Endothelial cell of umbilical vein (primary cell): ENCODE measurements around the gene JAZF1. TPM values are rescaled to one million over a fixed set of nuclear protein-coding genes. Genes with fewer than 3 reads are reported as not detected.

ENCODE experiments used
- BruUV-seq: library from RNA; stranded (reverse); fragments of 400-500 nt; replicated peaks from 2 replicates; lab custom pipeline; 2021; lab: Mats Ljungman, UMichigan
- CTCF ChIA-PET: fragments of 300-600, 350-600 bp; sonication (Branson Sonifier 250); formaldehyde crosslinking; loops from one replicate; lab custom pipeline; 2021; ENCODE audit warnings: antibody characterized with exemption, inconsistent platforms; lab: Charles Lee
- POLR2A ChIA-PET: fragments of 300-600, 350-600 bp; sonication (Branson Sonifier 250); formaldehyde crosslinking; loops from one replicate; lab custom pipeline; 2021; ENCODE audit warnings: antibody characterized with exemption, inconsistent platforms; lab: Charles Lee
- DNase-seq: peaks from one replicate; pipeline ENCODE4 v3.0.0-alpha.2; 2011; ENCODE audit warnings: low read depth, low spot score
- FAIRE-seq: peaks from 2 replicates; lab custom pipeline; 2011; peaks lifted over from hg19 to GRCh38; lab: Jason Lieb, UNC
- H2AFZ ChIP-seq: 2 replicates; pipeline ENCODE4 v1.6.0; 2012; ENCODE audit warnings: low read depth, low read length, control low read depth, inconsistent platforms
- H3K27ac ChIP-seq: 2 replicates; pipeline ENCODE4 v1.5.1; 2011; ENCODE audit warnings: low read depth, mild to moderate bottlenecking, control low read depth, low read length, moderate library complexity; ENCODE audit not compliant: insufficient read depth
- H3K27me3 ChIP-seq, 2 experiments: 2 replicates each; pipeline versions ENCODE4 v1.6.0 to v1.6.1; 2011; ENCODE audit warnings: low read length in 2 of 2, mixed read lengths in 1 of 2; ENCODE audit not compliant: control insufficient read depth in 2 of 2, insufficient read depth in 2 of 2
- H3K36me3 ChIP-seq, 2 experiments: 2 replicates in 1 of 2; 3 replicates in 1 of 2; pipeline ENCODE4 v1.5.1; 2011; ENCODE audit warnings: low read length in 2 of 2, mild to moderate bottlenecking in 1 of 2, moderate library complexity in 1 of 2; ENCODE audit not compliant: control insufficient read depth in 2 of 2, insufficient read depth in 2 of 2; ENCODE audit errors: extremely low read depth in 1 of 2
- H3K4me1 ChIP-seq: 3 replicates; pipeline ENCODE4 v1.5.1; 2011; ENCODE audit warnings: mild to moderate bottlenecking, low read length; ENCODE audit not compliant: control insufficient read depth, insufficient read depth; ENCODE audit errors: extremely low read depth
- H3K4me2 ChIP-seq: 2 replicates; pipeline ENCODE4 v1.6.1; 2011; ENCODE audit warnings: low read length, control low read depth, mixed read lengths; ENCODE audit not compliant: insufficient read depth
- H3K4me3 ChIP-seq, 3 experiments: fragments of 200-600 bp in 1 of 3; sonication (generic), shearing (Covaris generic) in 1 of 3; replicated peaks in 1 of 3; 2 replicates each; pipeline ENCODE4 v1.5.1; 2011 to 2016; ENCODE audit warnings: control low read depth in 3 of 3, low read length in 3 of 3, mild to moderate bottlenecking in 2 of 3, inconsistent platforms in 1 of 3, low read depth in 1 of 3, moderate library complexity in 1 of 3; ENCODE audit not compliant: insufficient read depth in 1 of 3
- H3K79me2 ChIP-seq: 2 replicates; pipeline ENCODE4 v1.6.0; 2012; ENCODE audit warnings: low read length, inconsistent platforms; ENCODE audit not compliant: control insufficient read depth, insufficient read depth
- H3K9ac ChIP-seq: replicated peaks from 2 replicates; pipeline ENCODE3; 2011; ENCODE audit warnings: low read length, control low read depth; ENCODE audit not compliant: insufficient read depth; ENCODE audit errors: extremely low read depth
- H3K9me1 ChIP-seq: replicated peaks from 3 replicates; pipeline ENCODE4 v1.6.0; 2011; ENCODE audit warnings: mild to moderate bottlenecking, low read length; ENCODE audit not compliant: control insufficient read depth, insufficient read depth; ENCODE audit errors: extremely low read depth
- H3K9me3 ChIP-seq: replicated peaks from 2 replicates; pipeline ENCODE4 v1.5.1; 2012; ENCODE audit warnings: low read length, inconsistent platforms; ENCODE audit not compliant: control insufficient read depth, insufficient read depth
- H4K20me1 ChIP-seq: replicated peaks from 2 replicates; pipeline ENCODE3; 2011; ENCODE audit warnings: mild to moderate bottlenecking, low read length; ENCODE audit not compliant: control insufficient read depth, insufficient read depth; ENCODE audit errors: extremely low read depth
- EZH2 ChIP-seq: IDR thresholded peaks from 2 replicates; pipeline ENCODE4 v1.6.1; 2012; ENCODE audit warnings: borderline replicate concordance, low read depth, mild to moderate bottlenecking, moderate library complexity, low read length, inconsistent platforms; ENCODE audit not compliant: severe bottlenecking
- FOS ChIP-seq: IDR thresholded peaks from 2 replicates; pipeline ENCODE4 v1.6.1; 2011; ENCODE audit warnings: mild to moderate bottlenecking, low read length, moderate library complexity, borderline replicate concordance; ENCODE audit not compliant: insufficient read depth
- GATA2 ChIP-seq: IDR thresholded peaks from 2 replicates; pipeline ENCODE4 v1.7.0; 2011; ENCODE audit warnings: low read depth, mild to moderate bottlenecking, moderate library complexity, mixed read lengths, low read length; ENCODE audit not compliant: insufficient read length, insufficient read depth
- JUN ChIP-seq: IDR thresholded peaks from 2 replicates; pipeline ENCODE4 v1.6.1; 2011; ENCODE audit warnings: borderline replicate concordance, low read depth; ENCODE audit not compliant: insufficient read length, insufficient read depth
- POLR2A ChIP-seq: IDR thresholded peaks from 2 replicates; pipeline ENCODE4 v1.6.1; 2012; ENCODE audit warnings: low read depth, mild to moderate bottlenecking, control low read depth, low read length
- POLR2AphosphoS5 ChIP-seq: IDR thresholded peaks from 2 replicates; pipeline ENCODE4 v1.6.1; 2012; ENCODE audit warnings: low read depth, mild to moderate bottlenecking, control low read depth, low read length, moderate library complexity; ENCODE audit not compliant: insufficient read depth
- dilution Hi-C: fragments of 300-500 bp; cut with MboI; formaldehyde crosslinking; loops from one replicate; pipeline ENCODE4 v1.15.0; 2019; ENCODE audit warnings: low sequenced_read_pairs; ENCODE audit not compliant: extremely low pct_ligation_motif_present
- intact Hi-C: fragments of 100-400 bp; cut with micrococcal nuclease; formaldehyde crosslinking; loops from one replicate; pipeline ENCODE4 v1.10.0; 2022
- polyA plus RNA-seq, 4 experiments: library from polyadenylated mRNA; depleted of rRNA in 3 of 4; stranded (reverse) in 3 of 4; unstranded in 1 of 4; fragments of >200 nt; gene quantifications; 2 replicates each; pipeline versions ENCODE4 v1.2.1 to v1.2.3, GENCODE V29; 2011 to 2012; ENCODE audit warnings: missing spikeins in 1 of 4
- total RNA-seq: library from RNA; stranded (reverse); gene quantifications from 2 replicates; pipeline ENCODE4 v1.2.3, GENCODE V29; 2021
- TF ChIP-seq, protein P1 (sequence below): IDR thresholded peaks from 2 replicates; pipeline ENCODE4 v1.6.1; 2011; ENCODE audit not compliant: insufficient read depth, insufficient read length
- TF ChIP-seq, protein P2 (sequence below), 2 donors: IDR thresholded peaks; 1 replicate in 1 of 2; 2 replicates in 1 of 2; pipeline ENCODE4 v1.5.1; 2011; ENCODE audit warnings: low read length in 2 of 2, mild to moderate bottlenecking in 2 of 2, moderate library complexity in 2 of 2, control low read depth in 1 of 2, inconsistent platforms in 1 of 2, low read depth in 1 of 2; ENCODE audit not compliant: insufficient read depth in 1 of 2; ENCODE audit errors: extremely low read depth in 1 of 2

Gene JAZF1
- total and polyA plus RNA-seq, 2 donors (not counting 3 experiments of a cell fraction or from before 2014, with no cell fraction given) = 2.5 to 16.9 TPM

DNA sequence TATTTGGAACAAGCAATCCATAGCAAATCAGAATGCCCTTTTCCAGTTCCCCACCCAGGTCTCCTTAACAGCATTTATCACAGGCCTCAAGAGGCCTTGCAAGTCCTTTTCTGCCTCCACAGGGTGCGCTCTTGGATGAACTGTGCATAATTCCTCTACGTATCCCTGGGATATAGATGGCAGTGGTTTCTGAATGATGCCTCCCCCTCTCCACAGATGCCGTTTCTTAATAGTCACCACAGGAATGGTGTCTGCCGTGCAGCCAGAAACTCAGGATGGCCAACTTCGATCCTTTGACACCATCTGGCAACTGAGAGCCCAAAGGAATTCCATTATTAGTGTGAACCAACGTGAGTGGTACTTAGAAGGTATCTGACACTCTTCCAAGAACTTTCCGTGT, 43.1 kb downstream of the JAZF1 start:
- Histone ChIP-seq H4K20me1 (peaks cover 2% of the 10 kb centered on the region), H3K27me3 (no peaks in the 10 kb centered on the region), H3K4me1 (no peaks in the 10 kb centered on the region), H3K79me2 (no peaks in the 10 kb centered on the region), H3K9me1 (no peaks in the 10 kb centered on the region), H3K27ac (no peak overlapping the region), H3K4me2 (no peak overlapping the region), H3K9me3 (no peaks in the 10 kb centered on the region), H3K9ac (no peak overlapping the region), H3K4me3 (no peak overlapping the region), H2AFZ (no peak overlapping the region), H3K36me3 (no peaks in the 10 kb centered on the region)
- CTCF ChIA-PET = no interaction called here
- BruUV-seq = no TSS peak
- FAIRE-seq (no peak), DNase-seq (no peak)
- POLR2A ChIA-PET = no interaction called here
- TF ChIP-seq FOS = no peak
- TF ChIP-seq POLR2A = no peak
- TF ChIP-seq, protein P1, sequence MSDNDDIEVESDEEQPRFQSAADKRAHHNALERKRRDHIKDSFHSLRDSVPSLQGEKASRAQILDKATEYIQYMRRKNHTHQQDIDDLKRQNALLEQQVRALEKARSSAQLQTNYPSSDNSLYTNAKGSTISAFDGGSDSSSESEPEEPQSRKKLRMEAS = no peak
- TF ChIP-seq POLR2AphosphoS5 = no peak
- intact Hi-C loops = no loop called here
- dilution Hi-C loops = no loop called here

- intact Hi-C loops = no loop called here
- Histone ChIP-seq H3K9me3 (no peaks in the 10 kb centered on the region), H3K4me1 (no peaks in the 10 kb centered on the region), H3K27me3 (no peaks in the 10 kb centered on the region), H4K20me1 (peaks cover 2% of the 10 kb centered on the region), H3K36me3 (no peaks in the 10 kb centered on the region), H3K9me1 (no peaks in the 10 kb centered on the region), H3K4me2 (no peak overlapping the region), H3K9ac (no peak overlapping the region), H3K27ac (no peak overlapping the region), H3K4me3 (no peak overlapping the region), H3K79me2 (no peaks in the 10 kb centered on the region), H2AFZ (no peak overlapping the region)
- CTCF ChIA-PET = no interaction called here
- dilution Hi-C loops = no loop called here
- TF ChIP-seq FOS = no peak
- TF ChIP-seq EZH2 = no peak
- no peak for TF ChIP-seq JUN
- TF ChIP-seq, protein P1 = no peak
- TF ChIP-seq POLR2AphosphoS5 = no peak
- TF ChIP-seq, protein P2, sequence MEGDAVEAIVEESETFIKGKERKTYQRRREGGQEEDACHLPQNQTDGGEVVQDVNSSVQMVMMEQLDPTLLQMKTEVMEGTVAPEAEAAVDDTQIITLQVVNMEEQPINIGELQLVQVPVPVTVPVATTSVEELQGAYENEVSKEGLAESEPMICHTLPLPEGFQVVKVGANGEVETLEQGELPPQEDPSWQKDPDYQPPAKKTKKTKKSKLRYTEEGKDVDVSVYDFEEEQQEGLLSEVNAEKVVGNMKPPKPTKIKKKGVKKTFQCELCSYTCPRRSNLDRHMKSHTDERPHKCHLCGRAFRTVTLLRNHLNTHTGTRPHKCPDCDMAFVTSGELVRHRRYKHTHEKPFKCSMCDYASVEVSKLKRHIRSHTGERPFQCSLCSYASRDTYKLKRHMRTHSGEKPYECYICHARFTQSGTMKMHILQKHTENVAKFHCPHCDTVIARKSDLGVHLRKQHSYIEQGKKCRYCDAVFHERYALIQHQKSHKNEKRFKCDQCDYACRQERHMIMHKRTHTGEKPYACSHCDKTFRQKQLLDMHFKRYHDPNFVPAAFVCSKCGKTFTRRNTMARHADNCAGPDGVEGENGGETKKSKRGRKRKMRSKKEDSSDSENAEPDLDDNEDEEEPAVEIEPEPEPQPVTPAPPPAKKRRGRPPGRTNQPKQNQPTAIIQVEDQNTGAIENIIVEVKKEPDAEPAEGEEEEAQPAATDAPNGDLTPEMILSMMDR (IDR thresholded peaks at IDR 0.05; ENCODE audit: extremely low read depth in 1 of 2, insufficient read depth in 1 of 2, low read depth in 1 of 2, low read length in 2 of 2) = no peak
- TF ChIP-seq GATA2 = no peak
- no peak for DNase-seq
- POLR2A ChIA-PET = no interaction called here
- BruUV-seq = no TSS peak
- FAIRE-seq = no peak
These were observed 43.7 kb downstream of the JAZF1 start for GRCh38 chr7:28136885-28137284.
